ENCODE measurements around the gene UBE2L3.
A peak's percentile ranks its signal among the peaks of the same experiment; 100 is the strongest.

The UBE2L3 gene

DNA sequence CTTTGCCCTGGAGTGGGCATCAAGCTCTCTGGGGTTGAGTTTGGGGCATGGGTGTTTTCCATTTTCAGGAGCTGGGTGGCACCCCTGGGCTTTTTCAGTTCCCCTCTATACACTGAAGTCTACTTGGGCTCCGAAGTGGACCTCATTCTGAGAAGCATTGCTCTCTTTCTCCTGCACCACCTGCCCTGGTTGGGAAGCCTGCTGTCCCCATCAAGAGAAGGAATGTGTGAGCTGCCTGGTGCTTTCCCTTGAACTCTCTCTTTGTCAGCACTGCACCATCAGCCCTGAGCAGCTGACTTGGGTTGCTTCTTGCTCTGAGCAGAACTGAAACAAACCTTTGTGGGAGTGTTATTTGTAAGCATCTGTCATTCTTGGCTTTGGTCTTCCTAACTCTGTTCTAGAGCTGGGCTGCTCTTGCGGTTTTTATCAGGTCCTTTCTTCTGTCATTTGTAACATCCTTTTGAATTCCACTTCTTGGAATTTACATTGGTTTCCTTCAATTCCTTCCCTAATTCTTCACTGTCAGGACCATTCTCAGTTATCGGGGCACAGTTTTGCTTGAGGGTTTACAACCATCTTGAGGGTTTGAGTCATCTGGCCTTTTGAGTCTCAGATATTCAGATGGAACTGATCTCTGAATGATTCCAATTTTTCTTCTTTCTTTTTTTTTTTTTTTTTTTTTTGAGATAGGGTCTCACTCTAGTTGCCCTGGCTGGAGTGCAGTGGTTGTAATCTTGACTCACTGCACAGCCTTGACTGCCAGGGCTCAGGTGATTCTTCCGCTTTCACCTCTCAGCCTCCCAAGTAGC lies 20.5 kb downstream of the UBE2L3 start:
- DNase-seq (ENCODE audit: low read depth): no peak
- TF ChIP-seq, protein P1, sequence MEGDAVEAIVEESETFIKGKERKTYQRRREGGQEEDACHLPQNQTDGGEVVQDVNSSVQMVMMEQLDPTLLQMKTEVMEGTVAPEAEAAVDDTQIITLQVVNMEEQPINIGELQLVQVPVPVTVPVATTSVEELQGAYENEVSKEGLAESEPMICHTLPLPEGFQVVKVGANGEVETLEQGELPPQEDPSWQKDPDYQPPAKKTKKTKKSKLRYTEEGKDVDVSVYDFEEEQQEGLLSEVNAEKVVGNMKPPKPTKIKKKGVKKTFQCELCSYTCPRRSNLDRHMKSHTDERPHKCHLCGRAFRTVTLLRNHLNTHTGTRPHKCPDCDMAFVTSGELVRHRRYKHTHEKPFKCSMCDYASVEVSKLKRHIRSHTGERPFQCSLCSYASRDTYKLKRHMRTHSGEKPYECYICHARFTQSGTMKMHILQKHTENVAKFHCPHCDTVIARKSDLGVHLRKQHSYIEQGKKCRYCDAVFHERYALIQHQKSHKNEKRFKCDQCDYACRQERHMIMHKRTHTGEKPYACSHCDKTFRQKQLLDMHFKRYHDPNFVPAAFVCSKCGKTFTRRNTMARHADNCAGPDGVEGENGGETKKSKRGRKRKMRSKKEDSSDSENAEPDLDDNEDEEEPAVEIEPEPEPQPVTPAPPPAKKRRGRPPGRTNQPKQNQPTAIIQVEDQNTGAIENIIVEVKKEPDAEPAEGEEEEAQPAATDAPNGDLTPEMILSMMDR (IDR thresholded peaks at IDR 0.05; ENCODE audit: control insufficient read depth, extremely low read depth, insufficient read depth): no peak
- no peak overlapping the region for H3K4me3 ChIP-seq (ENCODE audit: low read depth, low read length)

DNA sequence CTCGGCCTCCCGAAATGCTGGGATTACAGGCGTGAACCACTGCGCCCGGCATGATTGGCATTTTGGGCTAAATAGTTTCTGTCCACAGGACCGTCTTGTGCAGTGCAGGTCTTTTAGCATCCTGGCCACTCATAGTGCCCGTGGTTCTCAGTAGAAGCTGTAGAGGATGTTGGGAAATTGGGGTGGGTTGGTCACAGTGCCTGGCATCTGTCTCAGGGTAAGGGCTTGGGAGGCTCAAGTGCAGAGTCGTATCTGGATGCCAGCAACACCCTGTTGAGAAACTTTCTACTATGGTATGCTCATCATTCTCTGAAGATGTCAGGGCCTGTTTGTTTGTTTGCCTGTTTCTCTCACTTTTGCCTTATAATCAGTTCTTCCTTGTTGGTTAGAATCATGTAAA lies 21.9 kb downstream of the UBE2L3 start:
- DNase-seq (ENCODE audit: low read depth): no peak
- TF ChIP-seq, protein P1 (IDR thresholded peaks at IDR 0.05; ENCODE audit: control insufficient read depth, extremely low read depth, insufficient read depth): no peak
- H3K4me3 ChIP-seq (ENCODE audit: low read depth, low read length): no peak overlapping the region

DNA sequence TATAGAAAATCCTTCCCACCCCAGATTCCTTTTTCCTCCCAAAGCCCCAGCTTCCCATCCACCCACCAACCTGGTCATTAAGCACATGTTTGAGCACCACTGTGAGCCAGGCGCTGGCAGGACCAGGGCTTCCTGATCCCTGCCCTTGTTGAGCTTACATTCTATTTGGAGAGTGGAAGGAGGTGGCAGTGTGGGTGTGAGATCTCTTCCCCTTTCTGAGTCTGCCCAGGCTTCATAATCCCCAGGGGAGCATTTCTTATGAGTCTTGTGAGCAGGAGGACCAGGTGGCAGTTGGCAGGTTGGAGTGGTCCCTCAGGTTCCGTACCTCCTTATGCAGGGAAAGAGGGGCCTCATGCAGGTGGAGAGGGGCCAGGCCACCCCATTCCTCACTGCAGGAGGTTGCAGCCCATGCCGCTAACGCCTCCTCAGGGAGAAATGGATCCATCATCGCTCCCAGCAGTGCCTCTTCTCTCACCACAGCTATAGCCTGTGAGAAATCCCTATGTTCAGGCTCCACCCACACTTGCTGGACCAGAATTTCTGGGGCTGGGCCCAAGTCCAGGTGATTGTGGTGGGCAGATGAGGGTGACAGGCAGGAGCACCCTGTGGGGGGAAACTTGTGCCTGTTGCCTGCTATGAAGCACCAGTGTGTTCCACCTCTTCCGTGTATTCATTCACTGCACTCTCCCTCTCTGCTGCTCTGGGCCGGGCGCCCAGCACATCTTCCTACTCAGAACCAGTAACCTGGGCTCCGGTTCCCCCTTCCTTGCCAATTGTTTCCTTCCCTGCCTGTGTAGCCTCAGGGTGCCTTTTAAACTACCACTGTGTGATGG lies 23.5 kb downstream of the UBE2L3 start:
- no peak overlapping the region for H3K4me3 ChIP-seq (ENCODE audit: low read depth, low read length)
- TF ChIP-seq, protein P1 (IDR thresholded peaks at IDR 0.05; ENCODE audit: control insufficient read depth, extremely low read depth, insufficient read depth): no peak

DNA sequence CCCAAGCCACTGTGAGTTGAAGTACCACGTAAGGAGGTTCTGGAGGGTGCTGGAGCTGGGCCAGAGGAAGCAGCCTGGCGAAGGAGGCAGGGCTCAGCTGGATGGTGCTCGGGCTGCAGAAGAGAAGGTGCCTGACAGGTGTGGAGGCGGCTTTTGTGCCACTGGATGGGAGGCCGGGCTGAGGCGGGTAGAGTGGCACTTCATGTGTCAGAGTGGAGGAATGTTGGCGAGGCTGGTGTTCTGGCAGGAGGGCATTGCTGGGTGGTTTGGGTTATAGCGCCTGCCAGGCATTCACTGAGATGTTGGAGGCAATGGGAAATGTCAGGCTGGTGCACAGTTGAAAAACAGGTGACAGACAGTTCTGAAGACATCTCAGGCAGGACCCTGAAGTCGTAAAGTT lies 24.2 kb downstream of the UBE2L3 start:
- DNase-seq (ENCODE audit: low read depth): no peak
- TF ChIP-seq, protein P1 (IDR thresholded peaks at IDR 0.05; ENCODE audit: control insufficient read depth, extremely low read depth, insufficient read depth): no peak

More for the DNA sequence above, 23.5 kb downstream of the UBE2L3 start:
- DNase-seq (ENCODE audit: low read depth): no peak

DNA sequence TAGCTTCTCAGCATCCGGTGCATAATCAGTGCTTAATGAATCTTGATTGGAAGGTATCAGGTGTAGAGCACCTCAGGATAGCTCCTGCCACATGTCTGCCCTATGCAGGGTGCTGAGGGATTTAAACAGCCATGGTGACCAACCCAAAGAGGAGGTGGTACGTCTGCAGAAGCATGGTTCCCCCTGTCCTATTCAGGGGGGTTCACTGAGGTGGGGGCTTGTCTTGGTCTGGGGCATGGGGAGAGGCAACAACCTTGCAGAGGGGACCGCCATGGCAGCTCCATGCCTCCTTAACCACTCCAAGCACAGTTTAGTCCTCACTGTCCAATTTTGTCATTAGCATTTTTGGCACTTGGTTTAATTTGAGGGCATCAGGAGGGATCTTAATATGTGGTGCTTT lies 24.9 kb downstream of the UBE2L3 start:
- no peak overlapping the region for H3K4me3 ChIP-seq (ENCODE audit: low read depth, low read length)
- no peak for DNase-seq (ENCODE audit: low read depth)
- TF ChIP-seq, protein P1 (IDR thresholded peaks at IDR 0.05; ENCODE audit: control insufficient read depth, extremely low read depth, insufficient read depth): no peak

More for the DNA sequence above, 24.2 kb downstream of the UBE2L3 start:
- H3K4me3 ChIP-seq (ENCODE audit: low read depth, low read length): no peak overlapping the region

DNA sequence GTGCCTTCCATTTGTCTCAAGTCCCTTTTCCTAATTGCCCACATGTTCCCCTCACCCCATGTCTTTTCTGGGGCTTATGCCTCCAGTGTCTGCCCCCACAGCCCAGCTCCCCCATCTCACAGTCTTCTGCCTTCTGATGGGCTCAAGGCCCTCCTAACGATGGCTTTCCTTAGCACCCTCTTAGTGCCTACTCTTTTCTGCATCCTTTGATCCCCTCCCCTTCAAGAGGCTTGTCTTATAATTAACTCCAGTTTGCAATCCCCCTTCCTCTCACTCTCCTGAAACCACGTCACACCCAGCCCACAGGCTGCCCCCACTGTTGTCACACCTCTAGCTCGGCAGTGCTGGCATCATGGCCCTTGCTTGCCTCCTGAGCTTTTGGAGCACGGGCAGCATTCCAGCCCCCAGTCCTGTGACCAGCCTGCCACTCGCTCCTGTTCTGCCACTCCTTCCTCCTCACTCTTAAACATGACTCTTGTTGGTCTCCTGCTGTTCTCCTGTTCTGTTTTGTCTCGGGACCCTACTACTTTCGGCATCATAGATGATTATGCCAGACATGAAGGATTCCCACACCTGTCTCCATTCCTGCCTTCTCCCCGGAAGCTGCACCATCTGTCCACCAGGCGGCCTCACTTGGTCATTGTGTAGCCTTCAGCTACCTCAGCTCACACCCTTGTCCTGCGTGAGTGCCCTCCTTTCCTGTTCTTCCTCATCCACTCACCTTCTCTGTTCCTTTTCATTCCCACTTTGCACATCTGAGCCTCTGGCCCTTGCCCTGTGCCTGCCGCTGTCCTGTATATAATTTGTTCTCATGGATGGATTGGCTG lies 26.1 kb downstream of the UBE2L3 start:
- no peak for DNase-seq (ENCODE audit: low read depth)
- TF ChIP-seq, protein P1 (IDR thresholded peaks at IDR 0.05; ENCODE audit: control insufficient read depth, extremely low read depth, insufficient read depth): peak; percentile 23
- H3K4me3 ChIP-seq (ENCODE audit: low read depth, low read length): no peak overlapping the region
